Activated CD8-positive, alpha-beta memory T cell treated with anti-CD3 and anti-CD28 coated beads for 36 hours (primary cell): Measurements from ENCODE around the gene ARHGEF4. TPM values are rescaled to one million over a fixed set of nuclear protein-coding genes. Genes with fewer than 3 reads are reported as not detected.
"Not testable (repeated sequence)": the region's sequence is repeated elsewhere in the genome, so short reads cannot be mapped to it uniquely, and the experiment has no call there.

Experiments
- CTCF ChIA-PET: fragments of 350-600 bp; sonication (Branson Sonifier 250); formaldehyde crosslinking; loops from one replicate; lab custom pipeline; 2021; ENCODE audit warnings: antibody characterized with exemption; lab: Charles Lee
- POLR2A ChIA-PET: fragments of 350-600 bp; sonication (Branson Sonifier 250); formaldehyde crosslinking; loops from one replicate; lab custom pipeline; 2021; ENCODE audit warnings: antibody characterized with exemption; lab: Charles Lee
- total RNA-seq, 2 experiments: library from RNA; stranded (reverse); gene quantifications; one replicate each; pipeline ENCODE4 v1.2.3, GENCODE V29; 2021

Gene ARHGEF4
- total RNA-seq, 2 experiments from 2014 or later, result 0.63 to 0.80 TPM

- ChIA-PET CTCF (no interaction called here), POLR2A (no interaction called here)
Measured at GRCh38 chr2:130985206-130985780, 148.6 kb downstream of the ARHGEF4 start.

- POLR2A ChIA-PET, result no interaction called here
- CTCF ChIA-PET, result no interaction called here
Measured at GRCh38 chr2:130985831-130986649, 149.3 kb downstream of the ARHGEF4 start.

GRCh38 chr2:130986890-130987493, 150.3 kb downstream of the ARHGEF4 start:
- CTCF ChIA-PET, result no interaction called here
- POLR2A ChIA-PET, result no interaction called here

GRCh38 chr2:130987519-130988425, 151.1 kb downstream of the ARHGEF4 start:
- POLR2A ChIA-PET, result no interaction called here
- CTCF ChIA-PET, result no interaction called here

GRCh38 chr2:130991446-130991845, 154.7 kb downstream of the ARHGEF4 start:
- CTCF ChIA-PET, POLR2A ChIA-PET: not testable (repeated sequence)

GRCh38 chr2:130992003-130992402, 155.3 kb downstream of the ARHGEF4 start:
- POLR2A ChIA-PET, CTCF ChIA-PET: not testable (repeated sequence)

- ChIA-PET CTCF (interaction anchor here (1.2 kb wide), 1 partner anchor 31 kb away, joined by 4 read pairs; no protein-coding TSS in a partner anchor), POLR2A (no interaction called here)
Measured at GRCh38 chr2:130996691-130997090, 160.0 kb downstream of the ARHGEF4 start.

- ChIA-PET POLR2A (no interaction called here), CTCF (interaction anchor here (1.2 kb wide), 1 partner anchor 30 kb away, joined by 4 read pairs; no protein-coding TSS in a partner anchor)
Measured at GRCh38 chr2:130997198-130997597, 160.5 kb downstream of the ARHGEF4 start.

- POLR2A ChIA-PET, result no interaction called here
- CTCF ChIA-PET, result no interaction called here
Measured at GRCh38 chr2:130998561-130998960, 161.8 kb downstream of the ARHGEF4 start.

- CTCF ChIA-PET, result no interaction called here
- POLR2A ChIA-PET, result no interaction called here
Measured at GRCh38 chr2:131004446-131005209, 167.9 kb downstream of the ARHGEF4 start.

GRCh38 chr2:131005216-131005935, 168.7 kb downstream of the ARHGEF4 start:
- ChIA-PET POLR2A (no interaction called here), CTCF (no interaction called here)

GRCh38 chr2:131006561-131006960, 169.8 kb downstream of the ARHGEF4 start:
- POLR2A ChIA-PET, result no interaction called here
- CTCF ChIA-PET, result no interaction called here

GRCh38 chr2:131008967-131009366, 172.3 kb downstream of the ARHGEF4 start:
- POLR2A ChIA-PET, result no interaction called here
- CTCF ChIA-PET, result no interaction called here

GRCh38 chr2:131009713-131010475, 173.2 kb downstream of the ARHGEF4 start:
- ChIA-PET POLR2A (no interaction called here), CTCF (no interaction called here)

- POLR2A ChIA-PET, result interaction anchor here (0.5 kb wide), 1 partner anchor 83 kb away, joined by 7 read pairs; no protein-coding TSS in a partner anchor
- CTCF ChIA-PET, result no interaction called here
Measured at GRCh38 chr2:131010566-131010965, 173.9 kb downstream of the ARHGEF4 start.

GRCh38 chr2:131011486-131011885, 174.8 kb downstream of the ARHGEF4 start:
- ChIA-PET POLR2A (interaction anchor here (1.0 kb wide), 1 partner anchor 671 kb away, joined by 4 read pairs; no protein-coding TSS in a partner anchor), CTCF (no interaction called here)

- CTCF ChIA-PET, result no interaction called here
- POLR2A ChIA-PET, result no interaction called here
Measured at GRCh38 chr2:131014141-131014540, 177.4 kb downstream of the ARHGEF4 start.
